ENCODE measurements around the gene CLEC17A.
"Not testable (repeated sequence)": the region's sequence is repeated elsewhere in the genome, so short reads cannot be mapped to it uniquely, and the experiment has no call there.

The CLEC17A gene

DNA sequence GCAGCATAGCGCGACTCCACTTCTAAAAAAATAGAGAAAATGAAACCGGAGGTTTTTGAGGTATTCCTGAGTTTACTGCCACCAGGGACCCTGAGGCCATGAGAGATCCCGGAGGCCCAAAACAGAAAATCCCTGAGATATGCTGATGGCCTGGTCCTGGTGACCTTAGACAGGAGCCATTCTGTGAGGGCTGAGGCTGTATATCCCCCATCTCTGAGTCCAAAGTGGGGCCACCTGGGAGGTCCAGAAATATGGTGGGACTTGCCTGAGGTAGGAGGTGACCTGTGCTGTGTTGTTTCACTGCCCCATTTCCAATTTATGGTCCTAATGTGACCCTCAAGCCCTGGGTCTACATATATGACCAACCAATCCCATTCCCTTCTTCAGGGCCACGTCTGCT, 1.5 kb downstream of the CLEC17A start:
- DNase-seq = not testable (repeated sequence)

DNA sequence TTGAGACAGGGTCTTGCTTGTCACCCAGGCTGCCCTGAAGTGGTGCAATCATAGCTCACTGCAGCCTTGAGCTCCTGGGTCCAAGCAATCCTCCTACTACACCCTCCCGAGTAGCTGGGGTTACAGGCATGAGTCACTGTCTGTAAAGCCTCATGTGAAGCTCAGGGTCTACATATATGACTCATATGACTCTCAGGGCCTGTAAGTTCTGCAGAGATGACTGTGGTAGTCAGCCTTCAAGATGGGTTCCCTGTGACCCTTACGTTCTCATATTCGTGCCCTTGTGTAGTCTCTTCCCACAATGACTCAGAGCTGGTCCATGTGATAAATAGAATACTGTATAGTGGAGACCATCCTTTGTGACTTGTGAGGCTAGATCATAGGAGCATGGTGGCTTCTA, 2.3 kb downstream of the CLEC17A start:
- DNase-seq = not testable (repeated sequence)

DNA sequence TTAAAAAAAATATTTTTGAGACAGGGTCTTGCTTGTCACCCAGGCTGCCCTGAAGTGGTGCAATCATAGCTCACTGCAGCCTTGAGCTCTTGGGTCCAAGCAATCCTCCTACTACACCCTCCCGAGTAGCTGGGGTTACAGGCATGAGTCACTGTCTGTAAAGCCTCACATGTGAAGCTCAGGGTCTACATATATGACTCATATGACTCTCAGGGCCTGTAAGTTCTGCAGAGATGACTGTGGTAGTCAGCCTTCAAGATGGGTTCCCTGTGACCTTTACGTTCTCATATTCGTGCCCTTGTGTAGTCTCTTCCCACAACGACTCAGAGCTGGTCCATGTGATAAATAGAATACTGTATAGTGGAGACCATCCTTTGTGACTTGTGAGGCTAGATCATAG, 6.5 kb downstream of the CLEC17A start:
- DNase-seq = not testable (repeated sequence)

DNA sequence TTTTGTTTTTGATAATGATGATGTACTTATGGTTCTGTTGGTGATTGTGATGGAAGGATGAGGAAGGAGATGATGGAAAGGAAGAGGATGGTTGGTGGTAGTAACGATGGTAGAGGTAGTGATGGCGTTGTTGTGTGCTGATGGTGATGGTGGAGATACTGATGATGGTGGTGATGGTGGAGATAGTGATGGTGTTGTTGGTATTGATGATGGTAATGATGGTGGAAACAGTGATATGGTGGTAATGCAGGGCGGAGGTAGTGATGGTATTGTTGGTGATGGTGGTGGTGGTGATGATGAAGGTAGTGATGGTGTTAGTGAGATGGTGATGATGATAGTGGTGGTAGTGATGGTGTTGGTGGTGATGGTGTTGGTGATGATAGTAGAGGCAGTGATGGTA, 12.7 kb downstream of the CLEC17A start:
- no peak for DNase-seq

GRCh38 chr19:14599548-14600147, 16.8 kb downstream of the CLEC17A start:
- DNase-seq = no peak

DNA sequence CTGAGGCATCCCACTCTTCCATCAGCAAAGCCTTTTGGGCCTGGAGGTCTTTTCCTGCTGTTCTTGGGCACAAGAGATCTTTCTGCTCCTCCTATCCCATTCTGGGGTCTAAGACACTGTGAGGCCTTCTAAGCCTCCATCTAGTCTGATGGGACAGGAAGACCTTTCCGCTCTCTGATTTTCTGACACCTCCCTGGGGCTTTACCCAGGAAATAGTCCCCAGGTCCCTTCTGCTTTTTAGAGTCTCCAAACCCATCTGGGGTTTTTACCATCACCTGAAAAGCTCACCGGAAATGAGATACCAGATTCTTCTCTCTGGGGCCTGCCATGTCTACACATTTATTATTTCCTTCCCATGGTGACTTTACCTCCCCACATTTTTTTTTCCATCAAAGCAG, 21.1 kb downstream of the CLEC17A start:
- peak; percentile 3 for DNase-seq

DNA sequence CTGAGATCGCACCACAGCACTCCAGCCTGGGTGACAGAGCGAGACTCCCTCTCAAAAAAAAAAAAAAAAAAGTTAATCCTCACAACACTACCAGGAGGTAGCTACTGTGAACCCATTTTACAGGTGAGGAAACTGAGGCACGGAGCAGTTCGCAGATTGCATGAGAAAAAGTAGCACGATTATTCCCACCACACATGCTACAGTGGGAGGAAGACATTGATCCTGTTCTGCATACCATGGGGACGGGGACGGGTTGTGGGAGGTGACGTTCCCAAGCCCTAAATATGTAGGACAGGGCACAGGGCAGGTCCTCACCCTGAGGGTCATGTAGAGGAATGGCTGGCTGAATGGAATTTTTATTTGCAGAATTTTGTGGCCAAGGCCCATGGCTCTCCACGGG, 23.7 kb downstream of the CLEC17A start:
- DNase-seq = no peak

GRCh38 chr19:14611051-14611450, 28.2 kb downstream of the CLEC17A start:
- DNase-seq = no peak

- DNase-seq = not testable (repeated sequence)
Observed at GRCh38 chr19:14612242-14612641, 29.4 kb downstream of the CLEC17A start.

DNA sequence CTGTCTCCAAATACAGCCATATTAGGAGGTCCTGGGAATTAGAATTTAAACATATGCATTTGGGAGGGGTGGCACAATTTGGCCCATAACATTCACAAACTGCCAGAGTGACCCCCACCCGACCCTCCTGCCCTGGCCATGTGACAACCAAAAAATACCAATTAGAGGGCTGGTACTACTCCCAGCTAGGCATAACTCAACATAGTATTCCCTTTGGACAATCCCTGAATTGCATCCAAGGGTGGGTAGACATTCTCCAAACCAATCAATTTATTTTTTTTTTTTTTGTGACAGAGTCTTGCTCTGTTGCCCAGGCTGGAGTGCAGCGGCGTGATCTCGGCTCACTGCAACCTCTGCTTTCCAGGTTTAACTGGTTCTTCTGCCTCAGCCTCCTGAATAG, 29.8 kb downstream of the CLEC17A start:
- DNase-seq = no peak

- DNase-seq = not testable (repeated sequence)
Observed at GRCh38 chr19:14613399-14614098, 30.7 kb downstream of the CLEC17A start.

GRCh38 chr19:14614099-14614412, 31.2 kb downstream of the CLEC17A start:
- DNase-seq = no peak

GRCh38 chr19:14615623-14616022, 32.7 kb downstream of the CLEC17A start:
- DNase-seq = no peak

DNA sequence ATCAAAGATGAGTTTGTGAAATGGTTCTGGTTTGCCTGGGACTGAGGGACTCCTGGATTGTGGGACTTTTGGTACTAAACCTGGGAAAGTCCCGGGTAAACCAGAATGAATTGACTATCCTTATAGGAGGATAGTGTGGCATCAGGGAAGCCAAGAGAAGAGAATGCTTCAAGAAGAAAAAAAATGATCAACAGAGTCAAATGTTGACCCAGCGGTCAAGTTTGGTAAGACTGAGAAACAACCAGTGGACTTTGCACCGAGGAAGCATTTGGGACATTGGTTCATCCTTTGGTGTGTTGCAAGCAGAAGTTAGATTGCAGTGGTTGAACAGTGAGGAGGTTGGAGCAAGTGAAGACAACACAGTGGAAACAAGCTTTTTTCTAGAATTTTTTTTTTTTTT, 33.5 kb downstream of the CLEC17A start:
- DNase-seq = no peak

DNA sequence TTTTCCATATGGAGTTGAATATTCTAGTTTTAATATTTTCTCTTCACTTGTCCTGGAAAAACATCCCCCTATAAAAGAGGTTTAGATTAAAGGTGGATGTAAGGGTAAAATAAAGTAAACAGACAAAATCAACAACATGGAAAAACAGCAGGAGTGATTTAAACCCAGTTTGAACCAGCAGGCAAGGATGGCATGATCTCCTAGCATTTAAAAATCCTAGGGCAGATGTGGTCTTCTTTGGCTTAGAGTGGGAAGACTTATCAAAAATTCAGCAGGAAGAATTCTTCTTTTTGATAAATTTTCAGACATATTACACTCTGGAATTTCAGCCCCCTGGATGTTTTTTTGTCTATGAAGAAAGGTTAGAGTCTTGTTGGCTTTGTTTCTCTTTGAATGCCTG, 36.5 kb downstream of the CLEC17A start:
- no peak for DNase-seq

GRCh38 chr19:14624491-14624890, 41.6 kb downstream of the CLEC17A start:
- DNase-seq = not testable (repeated sequence)

DNA sequence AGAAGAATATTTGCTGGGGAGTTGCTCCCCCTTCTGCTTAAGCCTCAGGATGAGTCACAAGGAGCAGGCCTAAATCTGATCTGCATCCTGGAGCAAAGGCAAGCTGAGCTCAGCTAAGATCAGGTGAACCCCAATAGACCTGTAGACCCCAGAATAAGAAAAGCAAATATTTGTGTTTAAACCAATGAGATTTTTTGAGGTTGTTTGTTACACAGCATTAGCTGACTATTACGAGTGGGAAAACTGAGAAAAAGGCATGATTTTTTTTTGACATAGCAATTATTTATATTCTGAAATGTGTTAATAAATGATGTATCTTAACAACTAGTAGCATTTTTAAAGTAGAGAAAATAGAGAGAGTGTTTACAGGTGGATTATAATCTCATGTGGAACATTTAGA, 46.7 kb downstream of the CLEC17A start:
- DNase-seq = no peak

DNA sequence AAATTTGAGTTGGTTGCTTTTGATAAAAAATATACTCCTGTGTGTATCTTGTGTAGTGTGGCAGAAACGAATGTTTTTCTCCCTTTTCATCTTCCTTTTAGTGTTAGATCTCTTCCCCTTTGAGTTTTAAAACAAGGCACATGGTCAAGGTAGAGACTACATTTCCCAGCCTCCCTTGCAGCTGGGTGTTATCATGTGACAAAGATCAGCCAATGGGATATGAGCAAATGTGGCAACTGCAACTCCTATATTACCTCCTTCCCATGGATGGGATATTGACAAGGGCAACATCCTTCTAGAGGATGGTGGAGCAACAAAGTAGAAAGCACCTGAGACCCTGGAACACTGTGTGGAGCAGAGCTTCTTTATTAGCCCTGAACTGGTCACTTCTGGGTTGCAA, 49.4 kb downstream of the CLEC17A start:
- DNase-seq = peak; percentile 2

GRCh38 chr19:14639536-14640277, 56.8 kb downstream of the CLEC17A start:
- no peak for DNase-seq

DNA sequence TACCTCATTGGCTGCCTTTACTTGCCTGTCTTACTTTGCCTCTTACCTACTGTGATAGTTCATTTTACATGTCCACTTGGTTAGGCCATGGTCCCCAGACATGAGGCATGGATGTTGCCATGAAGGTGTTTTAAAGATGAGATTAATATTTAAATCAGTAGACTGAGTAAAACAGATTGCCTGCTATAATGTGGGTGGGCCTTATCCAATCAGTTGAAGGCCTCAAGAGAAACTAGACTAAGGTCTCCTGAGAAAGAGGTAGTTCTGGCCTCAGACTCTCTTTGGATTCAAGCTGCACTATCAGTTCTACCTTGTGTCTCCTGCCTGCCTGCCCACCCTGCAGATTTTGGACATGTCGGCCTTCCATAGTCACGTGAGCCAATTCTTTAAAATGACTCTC, 65.6 kb downstream of the CLEC17A start:
- no peak for DNase-seq

DNA sequence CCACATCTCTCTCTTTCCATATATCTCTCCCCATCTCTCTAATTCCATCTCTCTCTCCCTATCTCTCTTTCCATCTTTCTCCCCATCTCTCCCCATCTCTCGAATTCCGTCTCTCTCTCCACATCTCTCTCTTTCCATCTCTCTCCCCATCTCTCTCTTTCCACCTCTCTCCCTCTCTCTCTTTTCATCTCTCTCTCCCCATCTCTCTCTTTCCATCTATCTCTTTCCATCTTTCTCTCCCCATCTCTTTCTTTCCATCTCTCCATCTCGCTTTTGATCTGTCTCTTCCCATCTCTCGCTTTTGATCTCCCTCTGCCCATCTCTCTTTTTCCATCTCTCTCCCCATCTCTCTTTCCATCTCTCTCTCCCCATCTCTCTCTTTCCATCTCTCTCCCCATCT, 66.1 kb downstream of the CLEC17A start:
- DNase-seq = no peak

GRCh38 chr19:14650161-14650560, 67.3 kb downstream of the CLEC17A start:
- DNase-seq = no peak

DNA sequence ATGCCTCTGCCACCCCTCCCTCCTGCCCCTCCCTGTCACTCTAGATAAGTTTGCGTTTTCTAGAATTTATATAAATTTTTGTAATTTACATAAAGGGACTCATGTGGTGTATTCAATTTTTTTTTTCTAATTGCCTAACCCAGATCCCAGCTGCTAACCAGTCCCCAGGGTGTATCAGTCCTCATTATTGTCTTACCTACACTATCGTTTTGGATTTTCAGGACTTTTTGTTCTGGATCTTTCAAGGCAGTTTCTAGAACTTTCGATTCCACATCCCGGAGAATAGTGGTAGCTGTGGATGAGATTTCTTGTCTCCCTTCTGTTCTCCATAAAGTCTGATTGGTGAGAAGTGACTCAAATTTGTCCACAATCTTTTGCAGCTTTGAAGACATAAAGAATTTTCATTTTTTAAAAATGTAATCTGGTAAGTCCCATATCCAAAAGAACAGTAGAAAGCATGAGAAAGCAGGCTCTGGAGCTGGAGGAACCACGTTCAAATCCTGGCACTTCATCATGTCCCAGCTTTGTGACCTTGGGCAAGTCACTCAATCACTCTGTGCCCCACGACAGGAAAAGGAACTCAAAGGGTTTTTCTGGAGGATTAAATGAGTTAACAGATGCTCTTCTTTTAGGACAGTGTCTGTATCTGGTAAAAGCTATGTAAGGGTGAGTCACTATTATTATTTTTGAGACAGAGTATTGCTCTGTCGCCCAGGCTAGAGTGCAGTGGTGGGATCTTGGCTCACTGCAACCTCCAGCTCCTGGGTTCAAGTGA, 72.1 kb downstream of the CLEC17A start:
- DNase-seq = no peak

DNA sequence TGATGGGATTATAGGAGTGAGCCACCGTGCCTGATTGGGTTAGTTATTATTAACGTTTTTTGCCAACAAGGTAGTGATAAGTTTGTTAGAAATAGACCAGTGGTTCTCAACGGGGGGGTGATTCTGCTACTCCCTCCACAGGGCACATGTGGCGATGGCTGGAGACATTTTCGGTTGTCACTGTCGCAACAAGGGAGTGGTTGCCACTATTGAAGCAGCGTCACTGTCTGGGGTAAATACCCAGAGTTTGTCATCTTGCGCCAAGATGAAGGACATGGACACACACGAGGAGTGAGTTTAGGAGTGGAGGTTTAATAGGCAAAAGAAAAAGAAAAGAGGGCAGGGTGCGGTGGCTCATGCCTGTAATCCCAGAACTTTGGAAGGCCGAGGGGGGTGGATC, 72.8 kb downstream of the CLEC17A start:
- DNase-seq = no peak

Measured in central memory CD4-positive, alpha-beta T cell (primary cell).